H1 (cell line): ENCODE data around the gene FBXO47. TPM values are rescaled to one million over a fixed set of nuclear protein-coding genes. Genes with fewer than 3 reads are reported as not detected.

ENCODE experiments used
- CTCF ChIA-PET: fragments of 300-600 bp; sonication (Branson Sonifier 250); formaldehyde crosslinking; loops from one replicate; lab custom pipeline; 2021; ENCODE audit not compliant: partially characterized antibody; lab: Charles Lee
- POLR2A ChIA-PET: fragments of 300-600 bp; sonication (Branson Sonifier 250); formaldehyde crosslinking; loops from one replicate; lab custom pipeline; 2021; ENCODE audit warnings: inconsistent platforms; ENCODE audit not compliant: partially characterized antibody; lab: Charles Lee
- DNase-seq, 2 experiments: peaks; one replicate each; pipeline versions ENCODE4 v3.0.0 to v3.0.0-alpha.2; 2010 to 2022; ENCODE audit warnings: low spot score in 2 of 2, low read depth in 1 of 2, mixed read lengths in 1 of 2
- FAIRE-seq: peaks from 2 replicates; lab custom pipeline; 2011; peaks lifted over from hg19 to GRCh38; lab: Jason Lieb, UNC
- H2AFZ ChIP-seq: 2 replicates; pipeline ENCODE4 v1.8.1; 2012; ENCODE audit warnings: low read length, inconsistent platforms
- H2AK5ac ChIP-seq: 2 replicates; pipeline ENCODE4 v1.6.1; 2013; ENCODE audit warnings: low read depth, low read length
- H2BK120ac ChIP-seq: replicated peaks from 2 replicates; pipeline ENCODE3; 2013; ENCODE audit warnings: low read depth, low read length, inconsistent platforms
- H2BK12ac ChIP-seq: 2 replicates; pipeline ENCODE4 v1.6.1; 2013; ENCODE audit warnings: low read depth, low read length
- H2BK15ac ChIP-seq: 2 replicates; pipeline ENCODE4 v1.6.1; 2013; ENCODE audit warnings: low read length
- H2BK20ac ChIP-seq: 2 replicates; pipeline ENCODE4 v1.6.1; 2013; ENCODE audit warnings: low read length
- H2BK5ac ChIP-seq: 2 replicates; pipeline ENCODE4 v1.6.1; 2013; ENCODE audit warnings: low read depth, low read length
- H3K14ac ChIP-seq: 2 replicates; pipeline ENCODE4 v1.6.1; 2013; ENCODE audit warnings: inconsistent platforms; ENCODE audit not compliant: insufficient read length
- H3K18ac ChIP-seq: 2 replicates; pipeline ENCODE4 v1.6.1; 2013; ENCODE audit warnings: low read length; ENCODE audit errors: extremely low read depth
- H3K23ac ChIP-seq: 2 replicates; pipeline ENCODE4 v1.6.1; 2013; ENCODE audit warnings: inconsistent platforms; ENCODE audit not compliant: insufficient read length
- H3K23me2 ChIP-seq: 2 replicates; pipeline ENCODE4 v1.6.1; 2013; ENCODE audit warnings: low read depth, low read length
- H3K27ac ChIP-seq: 2 replicates; pipeline ENCODE4 v1.6.1; 2011; ENCODE audit warnings: low read depth, low read length, inconsistent platforms
- H3K27me3 ChIP-seq, 4 experiments: replicated peaks in 1 of 4; 1 replicate in 1 of 4; 2 replicates in 3 of 4; pipeline versions ENCODE4 v1.6.1 to v1.8.1; 2011 to 2013; ENCODE audit warnings: low read length in 3 of 4, mild to moderate bottlenecking in 3 of 4, inconsistent platforms in 2 of 4, mixed read lengths in 2 of 4, moderate library complexity in 1 of 4; ENCODE audit not compliant: control insufficient read depth in 3 of 4, insufficient read depth in 3 of 4; ENCODE audit errors: extremely low read depth in 1 of 4
- H3K36me3 ChIP-seq, 4 experiments: 2 replicates each; pipeline versions ENCODE4 v1.6.1 to v1.8.1; 2011 to 2013; ENCODE audit warnings: mild to moderate bottlenecking in 4 of 4, low read length in 3 of 4, moderate library complexity in 2 of 4, control low read depth in 1 of 4, inconsistent platforms in 1 of 4; ENCODE audit not compliant: insufficient read depth in 4 of 4, control insufficient read depth in 2 of 4
- H3K4ac ChIP-seq: replicated peaks from 2 replicates; pipeline ENCODE3; 2013; ENCODE audit warnings: low read length, low read depth, mixed read lengths, inconsistent platforms; ENCODE audit not compliant: insufficient read length
- H3K4me1 ChIP-seq, 4 experiments: replicated peaks in 1 of 4; 1 replicate in 1 of 4; 2 replicates in 3 of 4; pipeline versions ENCODE4 v1.6.1 to v1.8.1; 2011 to 2013; ENCODE audit warnings: low read length in 3 of 4, inconsistent platforms in 2 of 4, mixed read lengths in 1 of 4; ENCODE audit not compliant: insufficient read depth in 4 of 4, control insufficient read depth in 3 of 4
- H3K4me2 ChIP-seq, 2 experiments: 2 replicates each; pipeline versions ENCODE4 v1.6.1 to v1.8.1; 2011 to 2013; ENCODE audit warnings: low read depth in 2 of 2, low read length in 2 of 2, control low read depth in 1 of 2, inconsistent platforms in 1 of 2, mild to moderate bottlenecking in 1 of 2; ENCODE audit not compliant: insufficient read depth in 1 of 2
- H3K4me3 ChIP-seq, 4 experiments: fragments of 200-600, 300-600 bp in 1 of 4; sonication (generic), shearing (Covaris generic), sonication (Bioruptor Twin) in 1 of 4; 2 replicates each; pipeline versions ENCODE4 v1.5.1 to v1.8.1; 2011 to 2016; ENCODE audit warnings: low read length in 4 of 4, low read depth in 3 of 4, control low read depth in 2 of 4, inconsistent platforms in 2 of 4, mild to moderate bottlenecking in 2 of 4, mixed read lengths in 1 of 4, moderate library complexity in 1 of 4; ENCODE audit not compliant: insufficient read depth in 2 of 4; ENCODE audit errors: extremely low read depth in 1 of 4
- H3K56ac ChIP-seq: replicated peaks from 2 replicates; pipeline ENCODE3; 2013; ENCODE audit warnings: low read depth, mild to moderate bottlenecking, mixed read lengths, low read length, inconsistent platforms; ENCODE audit not compliant: insufficient read length
- H3K79me1 ChIP-seq: 2 replicates; pipeline ENCODE4 v1.6.1; 2013; ENCODE audit warnings: low read depth, low read length, control low read depth
- H3K79me2 ChIP-seq, 2 experiments: 2 replicates each; pipeline versions ENCODE4 v1.6.1 to v1.8.1; 2012 to 2013; ENCODE audit warnings: low read length in 2 of 2, mild to moderate bottlenecking in 2 of 2, inconsistent platforms in 1 of 2; ENCODE audit not compliant: insufficient read depth in 2 of 2, control insufficient read depth in 1 of 2
- H3K9ac ChIP-seq, 4 experiments: replicated peaks in 1 of 4; 1 replicate in 1 of 4; 2 replicates in 3 of 4; pipeline versions ENCODE4 v1.6.1 to v1.8.1; 2011 to 2013; ENCODE audit warnings: low read depth in 3 of 4, low read length in 3 of 4, control low read depth in 2 of 4, mild to moderate bottlenecking in 2 of 4, moderate library complexity in 2 of 4, inconsistent platforms in 1 of 4; ENCODE audit errors: extremely low read depth in 1 of 4
- H3K9me3 ChIP-seq, 2 experiments: 2 replicates each; pipeline versions ENCODE4 v1.6.1 to v1.8.1; 2012 to 2013; ENCODE audit warnings: mild to moderate bottlenecking in 2 of 2, moderate library complexity in 2 of 2, control low read depth in 1 of 2, inconsistent platforms in 1 of 2, low read depth in 1 of 2, low read length in 1 of 2, mixed read lengths in 1 of 2; ENCODE audit not compliant: insufficient read depth in 2 of 2
- H4K20me1 ChIP-seq, 2 experiments: replicated peaks in 1 of 2; 2 replicates each; pipeline versions ENCODE3 to v1.8.1; 2011 to 2013; ENCODE audit warnings: inconsistent platforms in 2 of 2, low read length in 2 of 2, mild to moderate bottlenecking in 1 of 2; ENCODE audit not compliant: insufficient read depth in 2 of 2, control insufficient read depth in 1 of 2
- H4K5ac ChIP-seq: 2 replicates; pipeline ENCODE4 v1.6.1; 2013; ENCODE audit warnings: low read length, low read depth, mixed read lengths, inconsistent platforms; ENCODE audit not compliant: insufficient read length
- H4K8ac ChIP-seq: 2 replicates; pipeline ENCODE4 v1.8.0; 2013; ENCODE audit warnings: mild to moderate bottlenecking, moderate library complexity, low read length, inconsistent platforms; ENCODE audit not compliant: insufficient read depth; ENCODE audit errors: extremely low read depth
- H4K91ac ChIP-seq: replicated peaks from 2 replicates; pipeline ENCODE3; 2013; ENCODE audit warnings: low read length, mixed read lengths, inconsistent platforms; ENCODE audit not compliant: insufficient read length
- BACH1 ChIP-seq: IDR thresholded peaks from 2 replicates; pipeline ENCODE4 v1.6.1; 2012; ENCODE audit warnings: low read length, improper control_type of control experiment
- BCL11A ChIP-seq, 2 experiments: IDR thresholded peaks; one replicate each; pipeline ENCODE4 v1.6.1; 2011; ENCODE audit warnings: low read depth in 2 of 2, low read length in 2 of 2, mild to moderate bottlenecking in 2 of 2
- CREB1 ChIP-seq: IDR thresholded peaks from 2 replicates; pipeline ENCODE4 v1.6.1; 2012; ENCODE audit warnings: inconsistent platforms
- GABPA ChIP-seq: IDR thresholded peaks from 2 replicates; pipeline ENCODE4 v1.6.1; 2011; ENCODE audit warnings: mild to moderate bottlenecking, low read length, moderate library complexity, borderline replicate concordance; ENCODE audit not compliant: insufficient read depth
- GTF2F1 ChIP-seq: IDR thresholded peaks from 2 replicates; pipeline ENCODE4 v1.6.1; 2012; ENCODE audit warnings: low read depth, low read length, improper control_type of control experiment, borderline replicate concordance
- POU5F1 ChIP-seq: IDR thresholded peaks from 2 replicates; pipeline ENCODE4 v1.6.1; 2011; ENCODE audit warnings: low read depth, mild to moderate bottlenecking, low read length, moderate library complexity
- RAD21 ChIP-seq, 2 experiments: IDR thresholded peaks in 1 of 2; conservative IDR thresholded peaks in 1 of 2; 2 replicates each; pipeline ENCODE4 v1.6.1; 2011; ENCODE audit warnings: low read depth in 2 of 2, low read length in 2 of 2, improper control_type of control experiment in 1 of 2, inconsistent platforms in 1 of 2, mild to moderate bottlenecking in 1 of 2, moderate library complexity in 1 of 2
- SIRT6 ChIP-seq: IDR thresholded peaks from one replicate; pipeline ENCODE4 v1.7.1; 2012; ENCODE audit warnings: low read length, inconsistent platforms
- SUZ12 ChIP-seq: fragments of 200-600 bp; sonication (generic); IDR thresholded peaks from 2 replicates; pipeline ENCODE4 v1.6.1; 2012; ENCODE audit warnings: mild to moderate bottlenecking, inconsistent platforms, low read length, moderate library complexity, mixed read lengths
- WGBS, 2 experiments: shearing (Covaris generic) in 1 of 2; methylation state at CpG; one replicate each; pipeline versions ENCODE4 v1.1.6 to v1.1.7; 2013 to 2015; ENCODE audit warnings: low lambda C conversion rate in 2 of 2, mixed read lengths in 2 of 2, inconsistent platforms in 1 of 2, low coverage in 1 of 2, missing lambda C conversion rate in 1 of 2; ENCODE audit not compliant: insufficient replicate concordance in 2 of 2, insufficient coverage in 1 of 2, insufficient read length in 1 of 2; ENCODE audit errors: extremely low coverage in 1 of 2, missing lambda C conversion rate in 1 of 2; 5-methylcytosine and 5-hydroxymethylcytosine counted together
- polyA plus RNA-seq, 7 experiments: library from polyadenylated mRNA; depleted of rRNA in 3 of 7; stranded (reverse) in 5 of 7; unstranded in 2 of 7; fragments of >200 nt in 5 of 7; fragments of 200-250 nt in 2 of 7; gene quantifications; 1 replicate in 5 of 7; 2 replicates in 1 of 7; 4 replicates in 1 of 7; pipeline versions ENCODE4 v1.2.1 to v1.2.3, GENCODE V29; 2011 to 2013; ENCODE audit warnings: missing spikeins in 2 of 7, mixed read lengths in 2 of 7
- total RNA-seq: library from RNA; stranded (reverse); fragmentation: NEBNext Ultra II Directional; extraction: Animal tissue kit (Norgen Biotek cat#: 25700); gene quantifications from 2 replicates; pipeline ENCODE4 v1.2.1, GENCODE V29; 2021
- TF ChIP-seq, protein P1 (sequence below): IDR thresholded peaks from 2 replicates; pipeline ENCODE4 v1.6.1; 2012; ENCODE audit warnings: inconsistent platforms

The FBXO47 gene
- total and polyA plus RNA-seq, 2 of the 8 experiments (the other 6 are each of a cell fraction or from before 2014, with no cell fraction given) = not detected

DNA sequence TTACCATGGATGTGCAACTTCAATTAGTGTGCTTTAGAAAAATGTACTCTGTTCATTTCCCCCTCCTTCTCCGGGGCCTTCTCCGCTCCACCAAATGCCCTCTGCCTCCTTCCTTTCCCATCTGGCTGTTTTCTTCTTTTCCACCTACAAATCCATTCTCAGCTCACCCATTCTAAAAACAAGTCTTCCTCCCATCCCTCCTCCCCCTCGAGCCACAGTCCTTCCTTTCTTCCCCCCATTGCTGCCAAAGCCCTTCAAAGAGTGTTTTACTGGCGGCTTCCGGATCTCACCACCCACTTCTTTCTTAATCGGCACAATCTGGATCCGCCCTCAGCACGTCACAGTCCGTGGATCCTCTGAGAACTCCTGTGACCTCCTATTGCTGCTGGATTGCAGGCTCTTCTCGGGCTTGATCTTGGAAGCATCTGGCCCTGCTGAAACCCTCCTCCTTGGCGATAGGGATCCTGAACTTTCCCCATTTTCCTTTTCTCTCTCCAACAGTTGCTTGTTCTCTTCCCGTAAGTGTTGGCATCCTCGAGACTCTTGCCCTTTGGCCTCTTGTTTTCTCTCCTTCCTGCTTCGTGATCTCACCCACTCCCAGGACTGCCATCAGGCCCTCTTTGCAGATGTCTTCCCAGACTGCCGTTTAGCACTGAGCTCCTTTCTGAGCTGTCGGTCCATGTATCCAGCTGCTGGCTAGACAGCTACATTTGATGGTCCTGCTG lies 36.0 kb upstream of the FBXO47 start:
- Histone ChIP-seq H2AK5ac (no peak overlapping the region), H3K23me2 (no peaks in the 10 kb centered on the region; the same call in 1 of the 2 replicates), H3K14ac (no peak overlapping the region), H4K5ac (no peak overlapping the region), H3K27me3 (no peaks in the 10 kb centered on the region), H3K9me3 (no peaks in the 10 kb centered on the region), H2BK120ac (no peak overlapping the region), H2BK20ac (no peak overlapping the region), H3K4me2 (no peak overlapping the region), H3K79me2 (no peaks in the 10 kb centered on the region), H2BK5ac (no peak overlapping the region), H3K36me3 (no peaks in the 10 kb centered on the region), H4K91ac (no peak overlapping the region), H3K79me1 (no peaks in the 10 kb centered on the region), H3K18ac (peak overlapping the region; percentile 60; the same call in 1 of the 2 replicates), H2BK15ac (no peak overlapping the region), H2BK12ac (0 out of 2 replicates have a peak overlapping the region, but pooled peaks have one; percentile 39), H3K27ac (no peak overlapping the region), H3K56ac (no peak overlapping the region), H2AFZ (peak overlapping the region; percentile 72; the same call in 1 of the 2 replicates), H4K8ac (peak overlapping the region; percentile 7; the same call in 1 of the 2 replicates), H3K23ac (no peak overlapping the region), H3K4me3 (no peak overlapping the region), H4K20me1 (no peaks in the 10 kb centered on the region), H3K4me1 (no peaks in the 10 kb centered on the region; a peak in 1 of 7 replicates), H3K9ac (no peak overlapping the region), H3K4ac (no peak overlapping the region)
- TF ChIP-seq, protein P1, sequence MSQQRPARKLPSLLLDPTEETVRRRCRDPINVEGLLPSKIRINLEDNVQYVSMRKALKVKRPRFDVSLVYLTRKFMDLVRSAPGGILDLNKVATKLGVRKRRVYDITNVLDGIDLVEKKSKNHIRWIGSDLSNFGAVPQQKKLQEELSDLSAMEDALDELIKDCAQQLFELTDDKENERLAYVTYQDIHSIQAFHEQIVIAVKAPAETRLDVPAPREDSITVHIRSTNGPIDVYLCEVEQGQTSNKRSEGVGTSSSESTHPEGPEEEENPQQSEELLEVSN = no peak
- TF ChIP-seq GABPA = no peak
- TF ChIP-seq BACH1 = no peak
- TF ChIP-seq POU5F1 = no peak
- no peak for TF ChIP-seq SIRT6
- no peak for TF ChIP-seq GTF2F1
- no peak for TF ChIP-seq BCL11A (IDR thresholded peaks at IDR 0.05; ENCODE audit: low read depth in 2 of 2, low read length in 2 of 2)
- no peak for TF ChIP-seq SUZ12
- no peak for TF ChIP-seq RAD21 (IDR thresholded peaks at IDR 0.05 in 1 of 2, conservative IDR thresholded peaks at IDR 0.05 in 1 of 2; ENCODE audit: low read depth in 2 of 2, low read length in 2 of 2)
- no peak for TF ChIP-seq CREB1
- DNase-seq (no peak), FAIRE-seq (no peak)
- ChIA-PET CTCF (interaction anchor here (1.0 to 1.4 kb wide), 6 partner anchors 16 to 122 kb away, joined by 3 to 4 read pairs (median 4); no protein-coding TSS in a partner anchor), POLR2A (interaction anchor here (0.7 kb wide), 1 partner anchor 150 kb away, joined by 3 read pairs; no protein-coding TSS in a partner anchor)
- WGBS, 2 experiments = 91% methylated on average over 16 of the region's 16 CpGs; no CpG with 5 or more reads in 1 of the 2 experiments
